ENCODE measurements around the gene TCERG1L.

The TCERG1L gene

DNA sequence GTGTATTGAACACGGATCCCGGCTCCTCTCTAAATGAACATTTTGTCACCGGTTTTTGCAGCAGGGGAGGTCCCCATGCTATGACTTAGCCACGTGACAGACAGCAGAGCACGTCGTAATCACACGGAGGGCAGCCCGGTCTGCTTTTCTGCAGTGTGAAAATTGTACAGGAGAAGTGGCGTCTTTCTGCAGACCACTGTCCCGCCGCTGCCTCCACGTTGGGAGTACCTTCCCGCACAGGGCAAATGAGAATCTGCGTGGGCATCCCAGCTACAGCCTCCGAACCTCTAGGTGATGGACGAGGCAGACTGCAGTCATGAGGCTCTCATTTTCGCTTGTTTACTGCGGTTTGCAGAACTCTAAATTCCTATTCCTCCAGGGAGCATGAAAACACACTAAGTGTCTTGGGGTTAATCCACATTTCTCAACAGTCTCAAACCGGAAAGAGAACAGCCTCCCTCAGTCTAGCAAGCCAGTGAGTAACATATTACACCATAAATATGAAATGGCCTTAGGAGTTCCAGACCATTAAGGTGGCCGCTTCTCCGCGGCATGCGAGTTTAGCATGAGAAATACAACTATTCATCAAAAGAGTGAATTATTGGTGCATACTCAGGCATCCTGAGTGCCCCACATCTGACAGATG lies 89.8 kb downstream of the TCERG1L start:
- DNase-seq = no peak

DNA sequence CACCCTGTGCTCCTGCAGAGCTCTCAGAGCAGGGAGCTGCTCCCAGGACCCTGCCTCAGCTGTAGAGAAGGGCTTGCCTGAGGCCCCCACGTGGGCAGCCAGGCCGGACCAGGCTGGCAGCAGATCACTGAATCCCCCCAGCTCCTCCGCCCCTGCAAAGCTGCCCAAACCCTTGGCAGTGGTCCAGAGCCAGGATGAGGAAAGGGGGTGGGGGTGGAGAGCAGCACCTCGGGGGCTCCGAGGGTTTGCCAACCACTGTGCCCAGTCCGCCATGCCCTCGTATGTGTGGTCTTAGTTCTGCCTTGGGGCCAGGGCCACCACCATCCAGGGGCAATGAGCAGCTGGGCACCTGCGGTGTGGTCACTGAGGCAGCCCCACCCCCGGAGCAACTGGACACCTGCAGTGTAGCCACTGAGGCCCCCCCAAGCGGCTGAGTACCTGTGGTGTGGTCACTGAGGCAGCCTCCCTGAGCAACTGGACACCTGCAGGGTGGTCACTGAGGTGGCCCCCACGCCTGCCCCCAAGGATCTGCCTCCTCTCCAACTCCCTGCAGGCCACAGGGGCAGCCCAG lies 90.8 kb downstream of the TCERG1L start:
- DNase-seq = no peak

DNA sequence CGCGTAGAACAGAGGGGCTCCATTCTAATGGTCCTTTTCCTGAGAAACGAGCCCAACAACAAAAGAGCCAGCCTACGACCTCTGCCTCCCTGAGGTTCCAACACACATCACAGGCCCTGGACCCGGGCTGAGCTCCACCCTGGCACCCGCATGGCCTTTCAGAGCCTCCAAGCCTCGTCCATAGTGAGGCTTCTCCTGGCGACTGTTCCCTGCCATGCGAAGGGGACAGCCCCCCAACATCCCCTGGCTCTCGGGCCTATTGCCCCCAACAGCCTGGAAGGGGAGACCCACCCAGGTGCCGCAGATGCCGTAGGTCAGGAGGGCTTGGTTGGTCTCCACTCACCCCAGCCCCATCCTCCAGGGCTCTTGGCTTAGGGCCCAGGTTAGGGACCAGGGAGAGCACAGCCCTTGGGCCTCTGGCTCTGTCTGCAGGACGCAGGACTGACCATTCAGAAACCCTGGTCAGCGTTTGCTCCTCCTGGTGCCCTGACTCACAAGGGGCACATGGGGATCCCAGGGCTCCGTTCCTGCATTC lies 91.5 kb downstream of the TCERG1L start:
- no peak for DNase-seq

DNA sequence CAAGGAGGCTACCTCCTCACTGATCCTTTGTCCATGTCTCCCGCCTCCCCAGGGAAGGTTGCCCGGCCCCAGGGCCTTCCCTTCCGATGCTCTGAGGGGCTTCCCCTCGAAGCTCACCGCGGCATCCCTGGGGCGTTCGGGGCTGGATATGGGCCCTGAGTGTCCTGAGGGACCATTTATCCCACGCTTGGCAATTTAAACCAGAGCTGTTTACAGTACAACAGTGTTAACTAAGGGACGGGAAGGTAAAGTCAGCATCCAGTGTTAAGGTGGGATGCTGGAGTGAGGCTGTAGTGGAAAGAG lies 92.0 kb downstream of the TCERG1L start:
- DNase-seq = no peak

DNA sequence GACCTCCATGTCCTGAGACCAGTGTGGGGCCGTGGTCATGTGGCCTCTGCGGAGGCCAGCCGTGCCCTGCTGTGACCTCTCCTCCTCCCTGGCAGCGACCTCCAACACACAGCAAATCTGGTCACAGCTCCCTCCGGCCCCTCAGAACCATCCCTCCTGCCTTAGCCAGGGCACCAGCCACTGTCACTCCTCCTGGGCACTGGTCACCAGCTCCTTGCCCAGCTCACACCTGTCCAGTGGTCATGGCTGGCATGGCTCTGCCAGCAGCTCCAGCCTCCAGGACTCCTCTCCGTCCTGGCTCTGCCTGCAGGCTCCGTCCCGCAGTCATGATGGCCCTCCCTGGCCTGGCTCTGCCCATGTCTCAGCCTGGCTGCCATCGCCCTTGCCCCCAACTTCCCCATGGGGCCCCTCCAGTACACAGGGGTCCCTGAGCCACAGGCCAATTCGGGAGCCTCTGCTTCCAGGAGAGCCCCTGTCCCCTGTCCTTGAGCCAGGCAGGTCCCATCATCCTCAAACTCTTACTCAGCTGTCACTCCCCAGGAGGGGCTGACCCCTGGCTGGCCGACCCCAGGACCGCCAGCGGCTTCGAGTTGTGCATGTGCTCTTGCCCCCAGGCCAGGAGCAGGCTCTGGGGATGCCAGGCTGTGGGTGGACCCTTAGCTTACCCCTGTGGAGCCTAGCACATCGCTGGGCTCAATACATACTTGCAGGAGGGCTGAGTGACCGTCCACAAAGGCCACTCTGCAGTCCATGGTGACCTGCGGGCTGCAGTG lies 92.5 kb downstream of the TCERG1L start:
- DNase-seq = no peak

DNA sequence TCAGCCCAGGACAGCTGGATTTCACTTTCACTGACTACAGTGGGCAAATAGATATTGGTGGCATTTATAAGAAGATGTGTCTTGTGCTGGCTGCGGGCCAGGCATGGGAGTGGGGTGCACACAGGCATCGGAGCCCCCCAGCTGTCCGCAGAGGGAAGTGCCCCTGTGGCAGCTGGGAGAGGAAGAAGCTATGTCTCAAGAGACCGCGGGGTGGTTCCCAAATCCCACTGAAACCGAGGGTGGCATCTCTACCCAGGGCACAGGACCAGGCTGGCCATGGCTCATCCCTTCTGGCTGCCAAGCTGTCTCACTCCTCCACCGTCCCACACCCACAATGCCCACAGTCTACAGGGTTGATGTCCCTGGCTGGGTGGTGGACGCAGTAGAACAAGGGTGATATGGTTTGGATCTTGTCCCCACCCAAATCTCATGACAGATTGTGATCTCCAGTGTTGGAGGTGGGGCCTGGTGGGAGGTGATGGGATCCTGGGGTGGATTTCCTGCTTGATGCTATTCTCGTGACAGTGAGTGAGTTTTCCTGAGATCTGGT lies 94.8 kb downstream of the TCERG1L start:
- DNase-seq = no peak

DNA sequence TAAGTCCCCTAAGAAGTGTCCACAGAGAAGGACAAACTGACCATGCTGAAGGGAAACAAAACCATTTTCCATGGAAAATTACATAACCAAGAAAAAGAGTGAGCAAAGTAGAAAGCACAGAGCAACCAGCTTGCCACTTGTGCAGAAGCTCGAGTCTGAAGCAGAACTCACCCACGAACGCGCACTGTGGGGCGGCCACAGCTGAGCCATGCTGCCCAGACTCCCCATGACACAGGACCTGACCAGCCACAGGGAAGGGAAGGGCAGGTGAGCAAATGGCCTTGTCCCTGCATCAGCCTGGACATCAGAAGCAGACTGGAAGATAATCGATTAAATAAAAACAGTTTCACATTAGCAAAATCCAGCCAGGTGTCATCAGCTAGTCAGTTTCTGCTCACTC lies 95.7 kb downstream of the TCERG1L start:
- no peak for DNase-seq

DNA sequence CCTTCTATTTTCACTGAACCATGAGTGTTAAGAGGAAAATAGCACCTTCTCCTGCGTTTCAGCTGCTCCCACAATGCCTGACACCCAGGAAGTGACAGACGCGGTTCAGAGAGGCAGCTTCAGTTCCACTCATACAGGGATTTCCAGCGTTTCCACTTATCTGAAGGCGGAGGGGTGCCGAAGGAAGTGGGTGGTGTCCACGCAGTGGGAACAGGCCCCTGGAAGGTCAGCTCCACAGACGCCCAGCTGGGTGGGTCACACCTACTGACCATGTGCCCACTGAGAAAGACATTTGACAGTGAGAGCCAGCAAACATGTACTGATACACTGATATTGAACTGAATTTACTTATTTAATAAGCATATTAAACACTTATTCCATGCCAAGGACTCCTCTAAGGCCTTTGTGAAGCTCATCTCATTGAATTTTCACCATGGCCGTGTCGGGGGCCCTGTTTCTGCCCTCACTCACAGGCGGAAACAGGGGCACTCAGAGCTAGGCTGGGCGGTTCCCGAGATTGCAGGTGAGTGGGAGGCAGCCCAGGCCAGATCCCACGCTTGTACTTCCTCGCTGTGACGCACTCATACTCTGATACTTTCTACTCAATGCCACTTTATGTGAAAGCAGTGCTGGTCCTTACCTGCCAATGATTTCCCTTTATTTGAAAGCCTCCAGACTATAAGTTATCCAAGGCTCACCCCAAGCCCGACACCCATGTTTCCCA lies 96.8 kb downstream of the TCERG1L start:
- no peak for DNase-seq

DNA sequence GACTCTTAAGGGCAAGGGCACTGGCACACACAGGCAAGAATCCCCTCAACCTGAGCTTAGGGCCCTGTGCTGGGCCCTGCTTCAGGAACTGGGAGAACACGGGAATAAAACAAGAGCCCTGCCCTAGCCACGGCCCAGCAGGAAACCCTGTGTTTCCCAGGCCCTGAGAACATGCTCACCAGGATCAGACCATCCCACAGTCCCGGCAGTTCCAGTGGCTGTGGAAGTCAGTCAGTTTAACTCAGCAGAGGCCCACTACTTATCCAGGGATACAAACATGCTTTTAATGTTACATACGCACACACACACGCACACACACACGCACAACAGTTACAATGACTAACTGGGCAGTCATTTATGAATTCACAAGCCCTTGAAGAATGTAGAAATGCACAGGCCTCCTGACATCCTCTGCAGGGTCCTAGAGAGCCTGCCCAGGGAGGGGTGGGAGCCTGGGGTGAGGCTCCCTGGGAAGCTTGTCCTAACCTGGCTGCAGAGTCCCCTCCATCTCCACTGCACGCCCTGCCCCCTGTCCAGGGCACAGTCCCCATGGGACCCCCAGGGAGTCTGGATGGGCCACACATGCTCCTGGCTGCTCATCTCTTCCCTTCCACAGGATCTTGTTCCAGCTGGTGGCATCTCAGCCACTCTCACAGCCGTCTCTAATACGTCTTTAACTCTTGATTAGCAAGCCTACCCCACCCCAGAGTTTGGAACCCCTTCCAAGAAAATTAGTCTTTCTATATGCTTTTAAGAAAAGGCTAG lies 97.6 kb downstream of the TCERG1L start:
- DNase-seq = no peak

DNA sequence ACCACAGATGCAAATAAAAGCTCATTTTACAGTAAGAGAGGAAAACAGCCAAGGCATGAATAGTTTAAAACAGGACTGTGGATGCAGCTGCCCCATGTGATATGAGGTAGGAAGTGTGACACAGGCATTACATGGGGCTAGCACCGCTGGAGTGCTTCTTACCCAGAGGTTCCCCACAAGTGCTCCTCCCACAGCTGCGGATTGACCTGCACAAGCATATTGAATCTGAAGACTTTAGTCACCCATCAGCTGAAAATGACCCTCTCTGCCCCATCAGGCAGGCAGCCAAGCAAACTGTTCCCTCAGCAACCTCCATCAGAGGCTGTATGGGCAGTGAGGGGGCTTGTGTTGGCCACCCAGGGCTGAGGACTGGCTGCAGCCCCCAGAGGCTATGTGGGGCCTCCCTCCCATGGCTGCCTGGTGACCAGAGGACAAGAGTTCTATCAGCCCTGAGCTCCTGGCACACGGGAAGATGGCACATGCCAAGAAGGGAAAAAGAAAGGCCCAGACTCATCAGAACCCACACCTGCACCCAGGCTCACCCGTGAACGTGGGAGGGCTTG lies 98.7 kb downstream of the TCERG1L start:
- DNase-seq = no peak

DNA sequence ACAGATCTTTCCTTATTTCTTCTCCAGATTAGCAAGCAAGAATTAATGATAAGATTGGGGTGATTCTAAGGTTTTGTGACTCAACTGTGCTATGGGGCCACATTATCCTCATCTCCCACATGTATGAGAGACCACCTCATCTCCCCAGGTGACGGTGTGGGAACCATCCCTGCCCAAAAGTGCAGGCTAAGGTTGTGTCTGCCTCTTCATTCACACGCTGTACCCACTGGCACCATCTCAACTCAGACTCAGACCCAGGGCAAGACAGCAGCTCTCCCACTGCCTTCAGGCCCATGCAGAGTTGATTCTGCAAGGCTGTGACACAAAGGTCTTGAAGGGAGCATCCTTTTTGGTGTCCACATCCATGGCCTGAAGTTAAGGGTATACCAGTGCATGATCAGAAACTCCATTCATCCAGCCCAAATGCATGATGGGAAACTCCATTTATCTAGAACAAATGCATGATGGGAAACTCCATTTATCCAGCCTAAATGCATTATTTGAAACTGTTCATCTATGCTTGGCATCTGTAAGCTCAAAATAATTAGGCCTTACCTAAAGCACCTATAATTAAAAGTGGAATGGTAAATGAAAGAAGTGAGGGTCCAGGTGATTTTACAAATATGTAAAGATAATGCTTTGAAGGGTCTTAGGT lies 99.4 kb downstream of the TCERG1L start:
- DNase-seq = no peak

DNA sequence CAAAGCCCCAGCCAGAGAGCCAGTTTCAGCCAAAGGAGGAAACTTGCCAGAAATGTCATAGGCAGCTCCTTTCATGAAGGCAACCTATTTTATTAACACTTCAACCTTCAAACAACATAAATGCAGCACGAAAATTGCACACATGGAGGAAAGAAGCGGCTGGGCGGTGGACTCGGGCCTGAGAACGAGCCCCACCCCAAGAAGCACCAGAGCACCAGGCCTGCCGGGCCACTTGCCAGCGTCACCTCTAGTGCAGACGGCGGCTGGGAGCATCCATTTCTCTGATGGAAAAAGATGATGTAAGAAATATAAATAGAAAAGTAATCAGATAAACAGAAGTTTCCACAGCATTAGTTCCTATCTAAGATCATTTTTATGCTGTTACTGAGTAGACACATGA lies 100.0 kb downstream of the TCERG1L start:
- no peak for DNase-seq

DNA sequence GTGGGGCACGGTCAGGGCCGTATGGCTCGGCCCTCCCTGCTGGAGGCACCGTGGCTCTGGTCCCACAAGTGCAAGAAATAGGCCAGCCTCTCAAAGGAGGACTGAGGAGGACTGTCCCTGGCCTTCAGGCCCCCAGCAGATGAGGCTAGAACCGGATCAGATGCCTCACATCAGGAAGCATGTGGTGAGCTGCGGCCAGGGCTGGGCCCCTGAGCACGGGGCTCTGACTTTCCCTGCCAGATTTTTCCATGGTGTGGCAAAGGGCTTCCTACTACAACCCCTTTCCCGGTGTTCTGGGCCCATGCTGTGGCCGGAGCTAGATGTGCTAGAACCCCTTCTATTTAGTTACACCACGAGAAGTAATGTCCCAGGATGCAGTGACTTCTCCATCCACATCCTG lies 100.4 kb downstream of the TCERG1L start:
- DNase-seq = no peak

DNA sequence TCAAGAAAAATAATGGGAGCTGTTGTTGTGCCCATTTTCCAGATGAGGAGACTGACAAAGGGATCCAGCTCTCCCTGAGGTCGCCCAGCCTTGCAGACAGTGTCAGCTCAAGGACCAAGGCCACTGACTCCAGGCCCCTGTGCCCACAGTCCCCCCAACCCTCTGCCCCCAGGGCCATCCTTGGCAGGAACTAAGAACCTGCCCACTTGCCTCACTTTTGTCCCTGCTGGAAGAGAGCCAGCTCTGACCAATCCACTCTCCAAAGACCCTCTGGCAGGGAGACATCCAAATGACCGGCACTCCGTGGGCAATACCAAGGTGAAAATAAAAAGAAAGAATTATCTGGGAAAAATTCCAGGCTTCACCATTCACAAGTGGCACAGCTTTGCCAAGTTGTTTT lies 101.3 kb downstream of the TCERG1L start:
- DNase-seq = no peak

DNA sequence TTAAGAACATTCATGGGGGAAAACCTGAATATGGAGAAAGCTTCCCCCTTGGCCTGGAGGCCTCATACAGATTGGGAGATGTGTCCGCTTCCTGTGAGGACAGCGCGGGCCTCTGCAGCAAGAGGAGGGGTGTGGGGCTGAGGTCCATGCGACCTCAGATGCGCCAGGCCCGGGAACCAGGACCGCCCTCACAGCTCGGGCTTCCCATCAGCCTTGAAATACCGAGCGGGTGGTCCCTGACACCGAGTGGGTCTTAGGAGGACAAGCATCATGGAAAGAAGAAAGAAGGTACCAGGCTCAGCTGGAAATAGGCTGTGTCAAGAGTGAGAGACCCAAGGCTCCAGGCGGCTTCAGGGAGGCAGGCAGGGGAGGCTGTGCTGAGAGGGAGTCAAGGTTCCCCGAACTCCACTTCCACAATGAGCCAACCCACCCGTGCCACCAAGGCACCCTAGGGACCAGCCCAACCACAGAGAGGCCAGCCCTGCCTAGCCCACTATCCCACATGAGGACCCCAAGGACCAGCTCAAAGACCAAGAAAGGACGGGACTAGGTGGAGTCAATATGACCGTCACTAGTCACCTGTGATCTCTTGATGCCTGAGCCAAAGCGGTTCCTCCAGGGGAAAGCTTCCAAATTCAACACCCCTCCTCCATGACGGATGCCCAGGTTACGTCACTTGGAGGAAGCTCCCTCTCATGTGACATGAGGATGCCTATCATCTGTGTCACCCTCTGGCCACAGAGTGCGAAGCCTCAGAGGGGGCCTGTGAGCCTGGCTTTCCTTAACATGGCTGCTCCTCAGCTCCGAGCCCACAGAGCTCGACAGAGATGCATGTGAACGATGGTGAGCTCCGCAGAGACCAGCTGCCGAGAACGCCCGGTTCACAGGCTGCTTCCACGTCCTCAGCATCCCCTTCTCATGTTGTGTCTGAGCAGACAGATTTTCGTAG lies 103.7 kb downstream of the TCERG1L start:
- no peak for DNase-seq

DNA sequence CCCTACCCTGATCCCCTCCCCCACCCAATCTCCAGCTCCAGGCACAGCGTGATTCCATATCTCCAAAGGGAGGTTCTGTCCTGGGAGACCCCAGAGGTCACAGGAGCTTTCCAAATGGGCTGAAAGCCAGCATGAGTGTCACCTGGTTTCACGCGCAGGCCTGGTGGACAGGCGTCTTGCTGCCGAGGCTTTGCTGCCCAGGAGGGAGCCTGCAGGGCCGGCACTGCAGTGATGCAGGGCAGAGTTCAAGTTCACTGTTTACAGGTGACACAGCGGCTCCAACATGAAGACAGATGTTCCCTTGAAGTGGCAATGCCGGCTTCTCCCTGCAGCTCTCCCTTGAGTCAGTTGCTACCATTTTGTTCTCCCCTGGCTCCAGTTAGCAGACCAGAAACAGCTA lies 104.3 kb downstream of the TCERG1L start:
- DNase-seq = no peak

DNA sequence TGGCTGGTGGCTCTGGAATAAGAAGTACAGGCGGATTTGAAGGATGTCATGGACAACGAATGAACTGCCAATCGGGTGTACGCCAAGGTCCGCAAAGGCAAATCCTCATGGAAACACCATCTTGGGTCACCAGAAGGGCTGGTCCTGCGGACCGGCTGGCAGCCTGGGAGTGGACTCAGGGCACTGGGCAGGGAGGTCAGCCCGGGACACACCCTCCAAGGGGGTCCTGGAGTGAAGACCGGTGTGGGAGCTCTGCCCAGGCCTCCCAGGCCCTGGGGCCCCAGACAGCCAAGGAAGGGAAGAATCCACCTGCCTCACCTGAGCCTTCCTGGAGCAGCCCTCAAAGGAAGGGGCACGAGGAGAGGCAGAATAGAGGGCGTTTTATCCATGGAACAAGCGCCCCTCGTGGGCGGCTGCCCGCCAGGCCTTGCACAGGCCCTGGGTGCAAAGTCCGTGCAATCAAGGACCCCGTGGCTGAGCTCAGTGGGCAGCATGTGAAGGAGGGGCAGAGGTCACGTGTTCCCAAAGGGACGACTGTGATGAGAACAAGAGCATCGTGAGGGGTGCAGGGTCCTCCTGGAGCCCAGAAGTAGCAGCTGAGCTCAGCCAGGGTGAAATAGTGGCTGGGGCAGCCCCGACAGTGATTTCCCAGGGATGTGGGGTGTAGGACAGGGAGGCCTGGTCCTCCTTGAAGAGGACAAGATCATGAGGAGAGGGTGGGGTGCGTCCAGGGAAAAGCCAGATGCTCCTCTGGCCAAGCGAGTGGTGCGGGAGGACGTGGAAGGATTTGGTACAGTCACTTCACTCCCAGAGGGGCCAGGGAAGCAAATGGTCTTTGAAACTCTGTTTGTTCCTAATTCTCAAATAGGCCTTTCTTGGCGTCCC lies 105.2 kb downstream of the TCERG1L start:
- no peak for DNase-seq

DNA sequence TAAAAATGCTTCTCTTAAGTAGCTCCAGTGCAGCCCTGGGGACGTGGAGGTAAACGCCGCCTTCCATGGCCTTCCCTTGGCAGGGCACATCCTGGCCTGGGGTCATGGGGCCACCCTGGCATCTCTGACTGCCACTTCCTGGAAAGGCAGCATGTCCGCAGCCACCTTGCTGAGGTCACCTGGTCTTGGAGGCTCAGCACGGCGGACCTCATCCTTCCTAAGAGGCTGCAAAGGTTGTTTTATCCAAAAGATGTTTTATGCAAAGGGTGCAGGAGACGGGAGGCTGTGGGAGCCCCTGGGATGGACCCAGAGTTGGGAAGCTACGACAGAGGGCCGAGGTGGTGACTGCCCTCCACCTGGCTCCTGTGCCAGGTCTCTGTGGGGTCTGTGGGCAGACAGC lies 106.0 kb downstream of the TCERG1L start:
- DNase-seq = no peak

DNA sequence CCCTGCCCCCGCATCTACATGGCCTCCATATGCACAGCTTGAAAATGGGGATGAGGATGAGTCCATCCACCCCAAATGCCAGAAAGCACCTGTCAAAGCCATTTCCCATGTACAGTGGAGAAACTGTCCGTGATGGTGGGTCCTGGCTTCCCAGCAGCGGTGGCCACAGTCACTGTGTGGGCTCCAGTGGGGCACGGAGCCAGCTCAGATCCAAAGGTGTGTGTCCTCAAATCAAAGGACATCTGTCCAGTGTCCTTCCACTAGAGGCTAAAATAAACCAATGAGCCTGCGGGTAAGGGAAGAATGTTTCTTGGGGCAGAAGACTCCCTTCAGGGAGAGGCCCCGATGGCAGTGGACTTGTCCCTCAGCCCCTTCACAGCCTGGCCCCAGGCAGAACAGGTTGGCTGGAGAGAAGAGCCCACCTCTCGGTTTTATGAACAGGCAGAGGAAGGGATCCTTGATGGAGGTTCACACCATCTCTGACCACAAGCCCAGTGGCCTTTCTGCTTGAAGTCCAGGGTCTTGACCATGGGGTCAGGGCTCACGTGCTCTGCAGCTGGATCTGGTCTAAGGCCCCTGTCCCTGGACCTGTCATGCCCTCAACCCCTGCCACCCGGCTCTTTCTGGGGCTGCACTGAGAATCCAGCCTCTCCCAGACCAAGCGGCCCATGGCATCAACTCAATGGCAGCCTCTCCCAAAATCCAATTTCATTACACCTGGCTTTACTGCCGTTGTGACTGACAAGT lies 106.9 kb downstream of the TCERG1L start:
- no peak for DNase-seq

Measured in stimulated activated naive CD4-positive, alpha-beta T cell (primary cell).